GM21576 (cell line): Measurements from ENCODE around the gene SFXN1.

Experiments used
- ATAC-seq: cut with Tn5 transposase; IDR thresholded peaks from one replicate; pipeline ENCODE4 v1.9.1; 2021; ENCODE audit warnings: mild to moderate bottlenecking, moderate library complexity; ENCODE audit not compliant: unreplicated experiment

Gene SFXN1

GRCh38 chr5:175569701-175570100 lies 91.3 kb downstream of the SFXN1 start:
- ATAC-seq: no peak

DNA sequence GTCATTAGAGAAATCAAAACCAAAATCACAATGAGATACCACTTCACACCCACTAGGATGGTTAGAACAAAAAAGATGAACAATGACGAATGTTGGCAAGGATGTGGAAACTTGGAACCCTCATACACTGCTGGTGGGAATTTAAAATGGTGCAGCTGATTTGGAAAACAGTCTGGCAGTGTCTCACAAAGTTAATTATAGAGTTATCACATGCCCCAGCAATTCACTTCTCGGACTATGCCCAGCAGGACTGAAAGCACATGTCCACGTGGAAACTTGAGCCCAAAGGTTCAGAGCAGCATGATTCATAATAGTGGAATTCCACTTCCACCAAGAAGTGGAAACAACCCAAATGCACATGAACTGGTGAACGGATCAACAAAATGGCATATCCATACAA lies 94.5 kb downstream of the SFXN1 start:
- no peak for ATAC-seq

DNA sequence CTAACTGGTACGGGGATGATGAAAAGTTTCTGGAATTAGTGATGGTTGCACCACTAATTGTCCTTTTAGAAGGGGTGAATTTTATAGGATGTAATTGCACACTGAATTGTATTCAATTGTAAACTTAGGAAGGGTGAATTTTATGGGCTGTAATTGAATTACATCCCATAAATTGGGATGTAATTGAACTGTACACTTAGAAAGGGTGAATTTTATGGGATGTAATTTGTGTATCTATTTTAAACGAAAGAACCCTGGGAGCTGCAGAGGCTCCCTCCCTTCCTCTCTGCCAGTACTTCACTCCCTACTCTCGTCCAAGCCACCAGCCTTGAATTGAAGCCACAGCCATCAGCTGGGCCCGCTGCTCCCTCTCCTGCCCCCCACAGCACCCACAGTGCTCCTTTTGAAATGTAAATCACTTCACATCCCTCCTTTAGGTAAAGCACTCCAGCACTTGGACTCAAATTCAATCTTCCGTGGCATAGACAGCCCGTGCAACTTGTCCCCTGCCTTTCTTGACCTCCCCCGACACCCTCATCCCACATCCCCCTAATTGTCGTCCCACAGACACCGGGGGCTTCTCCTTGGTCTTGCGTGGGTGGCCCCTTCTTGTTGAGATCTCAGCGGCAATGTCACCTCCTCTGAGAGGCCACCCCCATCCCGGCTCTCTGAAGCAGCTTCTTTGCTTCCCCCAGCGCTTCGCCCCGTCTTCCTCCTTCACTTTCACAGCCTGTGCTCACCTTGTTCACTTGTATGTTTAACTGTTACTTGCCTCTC lies 95.3 kb downstream of the SFXN1 start:
- ATAC-seq: no peak

GRCh38 chr5:175575301-175575700 lies 96.9 kb downstream of the SFXN1 start:
- no peak for ATAC-seq

- no peak for ATAC-seq
Observed at GRCh38 chr5:175576096-175576495, 97.7 kb downstream of the SFXN1 start.

DNA sequence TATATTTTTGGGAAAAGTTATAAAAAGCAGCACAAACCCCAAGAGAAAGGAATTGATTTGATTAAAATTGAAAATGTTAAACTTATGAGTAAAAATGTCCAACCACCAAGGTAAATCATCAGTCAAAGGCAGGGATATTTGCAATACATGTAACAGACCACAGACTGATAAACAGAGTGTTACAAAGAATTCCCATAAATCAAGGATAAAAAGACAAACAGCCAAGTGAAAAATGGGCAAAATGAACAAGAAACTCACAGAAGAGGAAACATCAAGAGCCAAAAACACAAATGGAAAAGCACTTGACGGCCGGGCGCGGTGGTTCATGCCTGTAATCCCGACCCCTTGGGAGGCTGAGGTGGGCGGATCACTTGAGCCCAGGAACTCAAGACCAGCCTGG lies 98.2 kb downstream of the SFXN1 start:
- no peak for ATAC-seq
